COLO668 (cell line): ENCODE results near the gene RPL15.
"Not testable (repeated sequence)": the region's sequence is repeated elsewhere in the genome, so short reads cannot be mapped to it uniquely, and the experiment has no call there.

ENCODE experiments used
- DNase-seq: peaks from one replicate; lab custom pipeline; 2025; ENCODE audit not compliant: unreplicated experiment; lab: John Stamatoyannopoulos, UW

The RPL15 gene

GRCh38 chr3:23916886-23917678 lies at the start of gene RPL15, which contains the start of gene NKIRAS1:
Gene RPL15, plus strand, starts transcription at chr3:23917132. Its CDS starts 728 bp downstream, at chr3:23917860.
Gene NKIRAS1, minus strand, starts transcription at chr3:23916990. Its CDS starts 6,086 bp downstream, at chr3:23910904.
- peak; percentile 91 for DNase-seq

DNA sequence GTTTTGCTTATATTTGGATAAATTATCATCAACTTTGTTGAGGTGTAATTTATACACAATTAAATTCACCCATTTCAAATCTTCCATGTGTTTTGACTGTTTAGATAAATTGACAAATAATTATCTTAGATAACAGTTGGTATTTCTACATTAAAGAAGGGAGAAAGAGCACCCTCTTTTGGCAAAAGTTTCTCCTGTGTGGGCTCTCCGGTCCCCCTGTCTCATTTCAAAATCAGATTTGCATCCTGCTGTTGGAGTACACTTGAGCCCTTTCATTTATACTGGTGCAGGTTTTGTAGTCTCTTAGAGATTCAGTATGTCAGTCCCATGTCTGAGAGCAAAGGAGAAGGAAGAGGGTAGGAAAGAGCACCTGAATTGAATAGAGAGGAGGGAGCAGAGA lies 49.5 kb upstream of the RPL15 start:
- no peak for DNase-seq

DNA sequence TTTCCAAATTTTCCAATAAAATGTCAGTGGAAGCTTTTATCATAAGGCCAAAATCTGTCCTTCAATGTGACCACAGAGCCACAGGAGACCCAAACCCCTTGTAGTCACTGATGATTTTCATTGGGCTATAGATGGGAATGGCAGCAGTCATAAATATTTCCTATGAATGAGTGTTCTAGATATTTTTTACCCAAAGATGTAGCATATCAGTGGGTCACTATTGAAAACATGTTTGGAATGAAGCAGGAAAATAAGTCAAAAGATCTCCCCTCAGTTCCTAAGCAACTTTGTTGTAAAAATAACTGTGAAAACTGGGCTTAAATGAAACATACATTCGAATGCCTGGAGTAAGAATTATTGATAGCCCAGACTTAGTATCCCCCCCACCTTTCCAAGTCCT lies 49.1 kb upstream of the RPL15 start:
- no peak for DNase-seq

DNA sequence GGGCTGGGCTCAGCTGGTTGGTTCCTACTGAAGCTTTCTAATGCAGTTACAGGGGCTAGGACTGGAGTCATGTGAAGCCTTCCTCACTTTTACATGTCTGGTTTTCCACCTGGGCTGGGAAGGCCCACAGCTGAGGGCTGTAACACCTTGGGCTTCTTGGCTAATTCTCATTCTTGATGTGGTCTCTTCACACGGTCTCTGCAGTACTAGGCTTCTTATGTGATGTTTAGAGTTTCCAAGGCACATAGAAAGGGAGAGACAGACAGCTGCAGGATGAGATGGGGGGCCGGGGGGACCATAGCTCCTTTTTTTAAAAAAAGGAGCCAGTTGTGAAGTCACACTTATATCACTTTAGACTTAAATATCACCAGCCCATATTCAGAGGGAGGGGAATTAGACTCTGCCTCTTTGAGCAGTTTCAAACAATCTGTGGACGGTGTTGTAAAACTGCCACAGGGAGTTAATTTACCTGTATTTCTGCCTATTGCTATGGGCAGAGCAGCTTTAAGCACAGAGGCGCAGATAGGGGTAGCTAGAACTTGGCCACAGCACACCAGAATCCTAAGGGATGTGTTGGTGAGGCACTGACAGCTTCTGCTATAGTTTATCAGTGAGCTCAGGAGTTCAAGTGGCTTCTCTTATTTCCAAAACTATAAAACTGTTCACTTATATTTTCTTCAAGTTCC lies 46.8 kb upstream of the RPL15 start:
- no peak for DNase-seq

GRCh38 chr3:23870663-23871043 lies 46.3 kb upstream of the RPL15 start:
- not testable (repeated sequence) for DNase-seq

DNA sequence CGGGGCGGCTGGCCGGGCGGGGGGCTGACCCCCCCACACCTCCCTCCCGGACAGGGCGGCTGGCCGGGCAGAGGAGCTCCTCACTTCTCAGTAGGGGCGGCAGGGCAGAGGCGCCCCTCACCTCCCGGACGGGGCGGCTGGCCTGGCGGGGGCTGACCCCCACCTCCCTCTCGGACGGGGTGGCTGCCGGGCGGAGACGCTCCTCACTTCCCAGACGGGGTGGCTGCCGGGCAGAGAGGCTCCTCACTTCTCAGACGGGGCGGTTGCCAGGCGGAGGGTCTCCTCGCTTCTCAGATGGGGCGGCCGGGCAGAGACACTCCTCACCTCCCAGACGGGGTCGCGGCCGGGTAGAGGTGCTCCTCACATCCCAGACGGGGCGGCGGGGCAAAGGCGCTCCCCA lies 45.6 kb upstream of the RPL15 start:
- not testable (repeated sequence) for DNase-seq

- no peak for DNase-seq
Measured at GRCh38 chr3:23872330-23872729, 44.6 kb upstream of the RPL15 start.

DNA sequence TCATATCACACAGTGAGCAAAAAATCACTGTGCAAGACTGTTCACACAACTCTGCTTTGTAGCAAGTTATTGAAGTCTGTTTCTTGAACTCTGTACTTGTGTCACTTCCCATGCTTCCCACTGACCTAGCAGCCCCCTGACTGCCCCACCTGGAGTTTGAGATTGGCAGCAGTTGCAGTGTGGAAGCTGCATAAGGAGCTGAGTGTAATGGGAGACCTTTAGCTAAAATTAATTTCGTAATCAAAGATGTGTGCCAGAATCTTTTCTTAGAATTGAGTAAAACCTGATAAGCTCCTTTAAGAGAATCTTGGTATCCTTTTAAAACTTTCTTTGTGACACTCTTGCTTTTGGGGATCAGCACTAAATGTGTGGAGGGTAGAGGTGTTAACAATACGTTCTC lies 43.0 kb upstream of the RPL15 start:
- no peak for DNase-seq

DNA sequence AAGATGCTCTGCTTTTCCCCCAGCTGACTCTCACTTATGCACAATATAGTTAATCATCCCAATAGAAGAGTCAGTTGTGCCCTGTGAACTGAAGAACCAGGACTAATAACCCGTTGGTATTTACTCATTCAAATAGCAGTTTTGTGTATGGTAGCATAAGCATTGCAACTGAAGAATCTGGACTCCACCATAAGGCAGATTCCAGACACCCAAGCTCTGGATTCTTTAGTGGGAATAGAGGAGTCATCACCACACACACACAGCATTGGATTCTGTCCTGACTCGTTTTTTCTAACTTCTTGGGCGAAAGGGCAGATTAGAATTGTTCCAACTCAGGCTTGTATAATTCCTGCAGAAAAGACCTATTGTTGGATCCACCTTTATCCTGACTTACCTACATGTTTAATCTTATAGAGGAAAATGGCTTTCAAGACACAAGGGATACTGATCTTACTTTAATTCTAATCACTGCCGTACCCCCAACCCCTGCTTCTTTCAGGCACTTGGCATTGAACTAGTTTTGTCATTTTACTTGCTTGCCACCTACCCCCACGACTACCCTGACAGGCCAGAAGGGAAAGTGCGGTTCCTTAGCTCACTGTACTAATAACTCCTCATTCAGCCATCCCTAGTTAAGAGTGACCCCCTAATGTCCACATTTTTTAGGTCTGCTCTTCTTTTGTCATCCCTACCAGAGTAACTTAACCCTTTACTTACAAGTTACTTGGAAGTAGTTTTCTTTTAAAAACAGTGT lies 42.4 kb upstream of the RPL15 start:
- no peak for DNase-seq

DNA sequence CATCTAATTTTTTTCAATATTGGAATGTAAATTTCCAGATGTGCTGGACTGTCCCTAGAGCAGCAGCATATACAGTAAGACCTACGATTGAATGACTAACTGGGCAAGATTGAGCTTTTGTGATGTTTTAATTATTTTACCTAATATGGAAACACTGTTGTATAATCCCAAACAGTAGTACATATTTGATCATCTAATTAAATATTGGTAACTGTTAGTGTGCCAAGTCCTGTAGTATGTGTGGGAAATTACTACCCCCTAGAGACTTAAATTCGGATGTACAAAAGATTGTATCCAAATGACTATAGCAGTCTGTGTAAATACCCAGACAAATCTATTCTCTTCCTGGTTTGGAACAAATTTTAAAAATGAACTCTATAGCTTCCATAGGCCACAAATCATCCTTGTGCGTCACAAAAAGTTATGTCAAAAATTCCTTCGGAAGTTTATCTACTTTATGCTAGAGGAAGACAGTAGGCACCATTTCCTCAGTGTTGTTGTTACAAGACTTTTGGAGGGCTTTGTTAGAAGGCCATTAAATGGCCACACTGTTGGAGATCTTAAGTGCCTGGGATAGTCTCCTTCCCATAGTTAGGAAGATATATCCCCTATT lies 41.7 kb upstream of the RPL15 start:
- DNase-seq: no peak

- DNase-seq: no peak
Measured at GRCh38 chr3:23876923-23877322, 40.0 kb upstream of the RPL15 start.

- no peak for DNase-seq
Measured at GRCh38 chr3:23877329-23877980, 39.5 kb upstream of the RPL15 start.

DNA sequence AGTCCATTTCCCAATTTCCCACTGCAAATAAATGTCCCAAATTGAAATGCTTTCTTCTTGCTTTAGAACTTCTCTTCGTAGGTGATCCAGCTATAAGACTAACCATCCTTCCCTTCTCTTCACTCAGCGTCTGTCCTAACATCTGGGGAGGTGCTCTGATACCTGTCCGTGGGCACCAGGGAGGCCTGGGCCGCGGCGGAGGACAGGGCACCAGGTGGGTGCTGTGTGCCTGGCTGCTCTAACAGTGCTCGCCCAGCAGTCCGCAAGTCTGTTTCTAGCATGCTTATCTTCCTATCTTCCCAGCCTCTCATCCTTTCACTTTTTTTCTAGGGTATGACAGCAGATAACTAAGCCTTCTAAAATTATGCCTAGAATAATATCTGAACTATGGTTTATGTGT lies 37.4 kb upstream of the RPL15 start:
- no peak for DNase-seq

GRCh38 chr3:23880703-23881339 lies 36.1 kb upstream of the RPL15 start:
- DNase-seq: no peak

- DNase-seq: not testable (repeated sequence)
Measured at GRCh38 chr3:23881993-23882392, 34.9 kb upstream of the RPL15 start.

DNA sequence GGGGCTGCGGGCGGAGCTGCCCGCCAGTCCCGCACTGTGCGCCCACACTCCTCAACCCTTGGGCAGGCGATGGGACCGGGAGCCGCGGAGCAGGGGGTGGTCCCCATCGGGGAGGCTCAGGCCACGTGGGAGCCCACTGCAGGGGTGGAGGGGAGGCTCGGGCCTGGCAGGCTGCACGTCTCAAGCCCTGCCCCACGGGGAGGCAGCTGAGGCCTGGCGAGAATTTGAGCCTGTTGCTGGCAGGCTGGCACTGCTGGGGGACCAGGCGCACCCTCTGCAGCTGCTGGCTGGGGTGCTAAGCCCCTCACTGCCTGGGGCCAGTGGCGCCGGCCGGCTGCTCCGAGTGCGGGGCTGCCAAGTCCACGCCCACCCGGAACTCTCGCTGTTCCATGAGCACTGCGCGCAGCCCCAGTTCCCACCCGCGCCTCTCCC lies 34.4 kb upstream of the RPL15 start:
- DNase-seq: no peak

GRCh38 chr3:23884481-23884880 lies 32.5 kb upstream of the RPL15 start:
- no peak for DNase-seq

DNA sequence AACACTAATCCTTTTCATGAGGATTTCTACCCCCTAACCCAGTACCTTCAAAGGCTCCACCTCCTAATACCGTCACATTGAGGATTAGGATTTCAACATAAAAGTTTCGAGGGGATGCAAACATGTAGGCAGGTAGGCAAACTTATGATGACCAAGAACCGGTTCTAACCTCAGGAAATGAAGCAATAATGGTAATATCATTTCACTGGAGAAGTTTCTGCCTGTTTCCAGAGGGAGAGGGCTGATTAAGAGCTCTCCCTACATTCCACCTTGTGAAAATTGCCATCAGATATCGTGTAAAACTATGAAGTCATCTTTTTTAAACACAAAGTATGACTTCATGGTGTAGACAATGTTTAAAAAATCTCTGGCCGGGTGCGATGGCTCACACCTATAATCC lies 31.7 kb upstream of the RPL15 start:
- DNase-seq: no peak

DNA sequence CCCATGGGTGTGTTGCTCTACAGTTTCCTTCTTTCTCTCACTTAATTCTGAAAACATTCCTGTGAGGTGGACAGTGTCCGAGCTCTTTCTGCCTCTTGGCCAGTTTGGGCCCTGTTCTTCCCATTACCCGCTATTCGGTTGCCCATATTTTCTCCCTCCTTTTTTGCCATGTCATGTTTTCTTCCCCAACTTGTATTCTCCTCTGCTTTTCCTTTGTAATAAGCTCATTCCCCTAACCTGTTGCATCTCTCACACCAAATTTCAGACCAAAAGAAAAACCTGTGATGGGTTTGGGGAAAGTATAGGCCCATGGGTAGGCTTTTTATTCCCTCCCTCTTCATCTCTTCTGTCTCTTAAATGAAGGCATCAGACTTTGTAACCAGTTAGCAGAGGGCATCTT lies 30.6 kb upstream of the RPL15 start:
- DNase-seq: no peak

GRCh38 chr3:23888617-23889228 lies 28.2 kb upstream of the RPL15 start:
- DNase-seq: no peak
